ENCODE data around the gene GALR3.

DNA sequence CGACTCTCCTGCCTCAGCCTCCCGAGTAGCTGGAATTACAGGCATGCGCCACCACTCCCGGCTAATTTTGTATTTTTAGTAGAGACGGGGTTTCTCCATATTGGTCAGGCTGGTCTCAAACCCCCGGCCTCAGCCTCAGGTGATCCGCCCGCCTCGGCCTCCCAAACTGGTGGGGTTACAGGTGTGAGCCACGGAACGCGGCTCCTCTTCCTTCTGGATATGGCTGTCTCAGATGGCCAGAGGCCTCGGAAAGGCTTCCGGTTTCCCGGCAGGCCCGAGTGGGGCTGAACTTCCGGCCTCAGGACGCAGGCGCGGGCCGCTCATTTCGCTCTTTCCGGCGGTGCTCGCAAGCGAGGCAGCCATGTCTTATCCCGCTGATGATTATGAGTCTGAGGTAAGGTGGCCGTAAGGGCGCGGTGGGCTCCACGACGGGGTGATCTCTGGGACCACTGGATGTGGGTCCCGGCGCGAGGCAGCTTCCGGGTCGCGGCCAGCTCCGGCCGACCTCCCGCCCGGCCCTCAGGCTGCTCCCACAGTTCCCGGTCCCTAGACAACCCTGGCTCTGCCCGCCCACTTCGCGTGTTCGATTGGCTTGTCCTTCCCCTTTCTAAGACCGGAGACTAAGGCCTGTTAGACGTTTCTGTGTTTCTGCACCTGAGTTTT, 26.0 kb downstream of the GALR3 start, which contains the start of gene EIF3L:
- TF ChIP-seq, protein P1, sequence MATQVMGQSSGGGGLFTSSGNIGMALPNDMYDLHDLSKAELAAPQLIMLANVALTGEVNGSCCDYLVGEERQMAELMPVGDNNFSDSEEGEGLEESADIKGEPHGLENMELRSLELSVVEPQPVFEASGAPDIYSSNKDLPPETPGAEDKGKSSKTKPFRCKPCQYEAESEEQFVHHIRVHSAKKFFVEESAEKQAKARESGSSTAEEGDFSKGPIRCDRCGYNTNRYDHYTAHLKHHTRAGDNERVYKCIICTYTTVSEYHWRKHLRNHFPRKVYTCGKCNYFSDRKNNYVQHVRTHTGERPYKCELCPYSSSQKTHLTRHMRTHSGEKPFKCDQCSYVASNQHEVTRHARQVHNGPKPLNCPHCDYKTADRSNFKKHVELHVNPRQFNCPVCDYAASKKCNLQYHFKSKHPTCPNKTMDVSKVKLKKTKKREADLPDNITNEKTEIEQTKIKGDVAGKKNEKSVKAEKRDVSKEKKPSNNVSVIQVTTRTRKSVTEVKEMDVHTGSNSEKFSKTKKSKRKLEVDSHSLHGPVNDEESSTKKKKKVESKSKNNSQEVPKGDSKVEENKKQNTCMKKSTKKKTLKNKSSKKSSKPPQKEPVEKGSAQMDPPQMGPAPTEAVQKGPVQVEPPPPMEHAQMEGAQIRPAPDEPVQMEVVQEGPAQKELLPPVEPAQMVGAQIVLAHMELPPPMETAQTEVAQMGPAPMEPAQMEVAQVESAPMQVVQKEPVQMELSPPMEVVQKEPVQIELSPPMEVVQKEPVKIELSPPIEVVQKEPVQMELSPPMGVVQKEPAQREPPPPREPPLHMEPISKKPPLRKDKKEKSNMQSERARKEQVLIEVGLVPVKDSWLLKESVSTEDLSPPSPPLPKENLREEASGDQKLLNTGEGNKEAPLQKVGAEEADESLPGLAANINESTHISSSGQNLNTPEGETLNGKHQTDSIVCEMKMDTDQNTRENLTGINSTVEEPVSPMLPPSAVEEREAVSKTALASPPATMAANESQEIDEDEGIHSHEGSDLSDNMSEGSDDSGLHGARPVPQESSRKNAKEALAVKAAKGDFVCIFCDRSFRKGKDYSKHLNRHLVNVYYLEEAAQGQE (IDR thresholded peaks at IDR 0.05; ENCODE audit: low read depth), result no peak
- TF ChIP-seq YY1 (IDR thresholded peaks at IDR 0.05; ENCODE audit: low read depth), result peak; percentile 92
- TF ChIP-seq TAF1 (IDR thresholded peaks at IDR 0.05; ENCODE audit: low read depth), result peak; percentile 94
- TF ChIP-seq RAD21 (IDR thresholded peaks at IDR 0.05; ENCODE audit: low read depth), result no peak
- TF ChIP-seq, protein P2, sequence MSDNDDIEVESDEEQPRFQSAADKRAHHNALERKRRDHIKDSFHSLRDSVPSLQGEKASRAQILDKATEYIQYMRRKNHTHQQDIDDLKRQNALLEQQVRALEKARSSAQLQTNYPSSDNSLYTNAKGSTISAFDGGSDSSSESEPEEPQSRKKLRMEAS (IDR thresholded peaks at IDR 0.05), result peak; percentile 77
- 0 out of 2 replicates have a peak, but pooled peaks have one; percentile 22 for TF ChIP-seq CREB1 (IDR thresholded peaks at IDR 0.05; ENCODE audit: low read depth)
- 0 out of 2 replicates have a peak, but pooled peaks have one; percentile 45 for TF ChIP-seq EP300 (IDR thresholded peaks at IDR 0.05; ENCODE audit: borderline replicate concordance)
- TF ChIP-seq FOXM1 (IDR thresholded peaks at IDR 0.05; ENCODE audit: borderline replicate concordance, low read depth), result no peak
- no peak for TF ChIP-seq ZBTB7A (IDR thresholded peaks at IDR 0.05; ENCODE audit: low read depth)
- peak; percentile 79 for TF ChIP-seq TCF12 (IDR thresholded peaks at IDR 0.05; ENCODE audit: low read depth)
